Smooth muscle cell of the brain vasculature (primary cell): ENCODE results near the gene CFAP97.
A peak's percentile ranks its signal among the peaks of the same experiment; 100 is the strongest.
"Not testable (repeated sequence)": the region's sequence is repeated elsewhere in the genome, so short reads cannot be mapped to it uniquely, and the experiment has no call there.

Source experiments
- DNase-seq: peaks from one replicate; pipeline ENCODE4 v3.0.0-alpha.2; 2012; ENCODE audit warnings: low read depth, low spot score

Gene CFAP97

DNA sequence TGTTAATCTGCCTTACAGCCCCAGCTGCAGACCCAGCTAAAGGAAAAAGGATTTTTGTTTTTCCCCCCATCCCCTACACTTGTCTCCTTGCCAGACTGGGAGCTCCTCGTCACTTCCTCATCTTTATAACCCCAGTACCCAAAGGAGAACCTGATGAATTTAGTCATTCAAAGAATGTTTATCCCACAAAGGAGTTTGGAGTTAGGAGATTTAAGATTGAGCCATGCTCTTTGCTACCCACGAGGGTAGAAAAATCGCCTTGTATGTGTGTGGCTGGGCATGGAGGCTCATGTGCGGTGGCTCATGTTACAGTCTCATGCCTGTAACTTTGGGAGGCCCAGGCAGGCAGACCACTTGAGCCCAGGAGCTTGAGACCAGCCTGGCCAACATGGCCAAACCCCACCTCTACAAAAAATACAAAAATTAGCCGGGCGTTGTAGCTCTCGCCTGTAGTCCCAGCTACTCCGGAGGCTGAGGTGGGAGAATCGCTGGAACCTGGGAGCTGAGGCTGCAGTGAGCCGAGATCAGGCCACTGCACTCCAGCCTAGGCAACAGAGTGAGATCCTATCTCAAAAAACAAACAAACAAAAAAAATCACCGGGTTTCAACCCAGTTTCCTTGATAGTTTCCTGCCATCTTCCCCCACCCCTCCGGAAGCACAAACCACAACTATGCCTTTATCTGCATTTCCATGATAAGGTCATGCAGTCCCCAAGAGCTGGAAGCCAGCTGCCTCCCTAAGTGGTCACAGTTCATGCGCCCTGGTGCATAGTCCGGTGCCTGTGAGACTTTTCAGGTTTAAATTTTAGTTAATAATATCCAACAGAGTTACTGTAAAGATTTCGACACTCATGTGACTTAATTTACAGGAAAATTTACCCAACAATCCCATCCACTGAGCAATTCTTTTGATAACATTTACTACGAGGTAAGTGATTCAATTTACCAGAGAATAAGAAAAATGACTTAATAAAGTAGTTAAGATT lies 1.5 kb downstream of the CFAP97 start:
- DNase-seq, result no peak

DNA sequence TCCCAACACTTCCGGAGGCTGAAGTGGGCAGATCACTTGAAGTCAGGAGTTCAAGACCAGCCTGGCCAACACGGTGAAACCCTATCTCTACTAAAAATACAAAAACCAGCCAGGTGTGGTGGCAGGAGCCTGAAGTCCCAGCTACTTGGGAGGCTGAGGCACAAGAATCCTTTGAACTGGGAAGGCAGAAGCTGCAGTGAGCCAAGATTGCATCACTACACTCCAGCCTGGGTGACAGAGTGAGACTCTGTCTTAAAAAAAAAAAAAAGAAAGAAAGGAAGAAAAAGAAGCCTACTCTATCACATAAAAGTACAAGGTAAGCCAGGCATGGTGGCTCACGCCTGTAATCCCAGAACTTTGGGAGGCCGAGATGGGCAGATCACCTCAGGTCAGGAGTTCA lies 5.6 kb downstream of the CFAP97 start:
- DNase-seq, result not testable (repeated sequence)

DNA sequence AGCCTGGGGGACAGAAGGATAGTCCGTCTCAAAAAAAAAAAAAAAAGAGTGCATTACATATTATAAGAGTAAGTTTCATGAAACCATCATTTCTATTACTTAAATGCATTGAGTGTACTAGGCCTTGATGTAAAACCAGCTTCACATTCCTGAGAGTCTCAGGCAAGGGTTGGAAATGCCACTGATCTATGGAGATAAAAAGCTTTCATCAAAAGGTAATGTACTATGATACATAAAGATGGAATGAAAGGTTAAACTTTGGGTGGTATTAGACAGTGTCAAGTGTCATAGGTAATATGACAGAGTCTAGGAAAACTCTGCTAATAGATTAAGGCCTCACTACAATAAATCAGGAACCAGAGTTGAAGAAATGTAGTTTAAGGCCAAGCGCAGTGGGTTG lies 7.4 kb downstream of the CFAP97 start:
- DNase-seq, result no peak

DNA sequence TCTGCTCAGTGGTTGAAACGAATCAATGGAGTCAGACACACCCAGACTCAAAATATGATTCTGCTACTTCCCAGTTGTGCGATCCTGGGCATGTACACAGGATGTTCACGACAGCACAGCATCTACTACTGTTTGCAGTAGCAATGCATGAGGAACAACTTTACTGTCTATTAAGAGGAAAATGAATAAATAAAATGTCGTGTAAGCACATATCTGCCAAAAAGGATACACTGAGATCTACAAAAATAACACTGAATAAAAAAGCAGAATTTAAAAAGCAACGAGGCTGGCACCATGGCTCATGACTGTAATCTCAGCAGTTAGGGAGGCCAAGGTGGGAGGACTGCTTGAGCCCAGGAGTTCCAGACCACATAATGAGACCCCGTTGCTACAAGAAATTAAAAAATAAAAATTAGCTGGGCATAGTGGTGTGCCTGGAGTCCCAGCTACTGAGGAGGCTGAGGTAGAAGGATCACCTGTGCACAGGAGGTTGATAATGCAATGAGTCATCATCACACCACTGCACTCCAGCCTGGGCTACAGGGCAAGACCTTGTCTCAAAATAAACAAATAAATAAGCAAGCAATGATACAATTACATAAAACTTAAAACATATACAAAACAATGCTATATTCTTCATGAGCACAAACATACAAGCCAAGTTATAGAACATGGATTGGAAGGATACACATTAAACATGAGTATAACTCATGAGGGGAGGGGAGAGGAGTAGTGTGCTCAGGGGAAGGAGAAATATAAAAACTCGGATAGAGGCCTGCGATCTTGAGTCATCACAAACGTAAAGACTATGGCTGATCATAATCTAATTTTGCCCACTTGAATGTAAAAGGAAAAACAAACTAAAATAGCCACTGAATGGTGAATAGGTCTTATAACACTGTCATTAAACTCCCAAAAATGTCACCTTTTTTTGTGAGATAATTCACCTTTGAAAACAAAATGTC lies 8.6 kb downstream of the CFAP97 start:
- DNase-seq, result no peak

DNA sequence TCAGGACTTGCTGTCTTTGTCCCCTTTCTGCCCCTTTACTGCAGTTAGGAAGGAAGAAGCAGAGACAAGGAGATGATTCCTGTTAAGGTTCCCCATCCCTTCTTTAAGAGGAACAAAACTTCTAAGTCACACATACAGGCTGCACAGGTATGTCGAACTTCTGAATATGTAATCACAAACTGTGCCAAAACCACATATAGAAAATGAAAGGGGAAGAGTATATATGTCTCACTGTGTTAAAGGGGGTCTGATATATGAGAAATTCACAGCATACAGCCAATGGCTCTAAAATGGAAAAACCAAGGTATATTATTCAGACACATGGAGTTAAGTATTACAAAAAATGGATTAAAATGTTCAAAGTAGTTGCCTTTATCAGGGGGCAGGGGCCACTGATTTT lies 11.7 kb downstream of the CFAP97 start:
- no peak for DNase-seq

DNA sequence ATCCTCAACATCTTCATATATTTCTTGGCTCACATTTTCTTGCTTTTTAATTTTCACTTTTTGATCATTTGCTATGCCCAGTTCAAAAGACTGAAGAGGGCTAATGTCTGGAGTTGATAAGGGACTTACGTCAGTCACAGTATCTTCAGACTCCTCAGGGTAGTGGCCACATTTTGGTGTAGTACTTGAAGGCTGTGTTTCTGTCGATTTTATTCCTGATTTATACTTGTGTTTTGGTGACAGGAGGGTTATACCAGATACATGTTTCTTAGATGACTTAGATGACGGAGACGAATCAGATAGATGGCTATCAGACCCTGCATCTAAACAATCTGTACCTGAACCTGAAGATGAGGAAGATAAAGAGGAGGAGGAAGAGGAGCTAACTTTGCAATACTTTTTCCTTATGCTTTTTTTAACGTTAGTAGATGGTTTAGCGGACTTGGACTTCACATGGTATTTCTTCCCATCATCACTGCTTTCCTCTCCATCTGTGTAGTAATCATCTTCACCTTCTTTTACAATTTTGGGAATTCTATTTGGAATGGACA lies 13.4 kb downstream of the CFAP97 start:
- no peak for DNase-seq

DNA sequence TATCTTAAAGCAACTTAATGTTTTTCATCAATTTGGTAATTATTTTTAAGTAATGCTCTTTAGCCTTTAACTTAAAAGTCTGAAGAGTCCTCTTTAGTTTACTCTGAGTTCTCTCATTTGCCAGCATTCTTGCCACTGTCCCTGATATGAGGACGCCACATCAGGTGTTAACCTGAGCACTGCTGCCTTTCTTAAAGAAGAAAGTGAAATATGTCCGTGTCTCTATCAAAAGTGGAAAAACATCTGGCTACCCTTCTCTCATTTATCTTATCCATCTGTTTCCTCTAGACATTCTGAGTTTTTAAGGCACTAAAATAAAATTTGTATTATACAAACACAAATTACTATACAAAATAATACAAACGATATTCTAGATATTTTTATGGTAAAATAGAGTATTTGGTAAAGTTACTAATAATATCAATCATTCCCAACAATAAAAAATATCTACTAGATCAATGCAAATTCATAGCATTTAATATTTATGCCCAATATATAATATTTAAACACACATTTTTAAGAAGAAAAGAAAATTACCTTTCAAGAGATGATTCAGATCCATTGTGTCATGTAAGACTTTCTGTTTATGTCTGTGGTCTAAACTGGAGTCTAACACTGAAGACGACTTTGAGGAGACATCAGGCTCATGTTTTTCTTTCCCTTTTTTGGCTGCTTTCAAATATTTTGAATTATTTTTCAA lies 14.0 kb downstream of the CFAP97 start:
- no peak for DNase-seq

DNA sequence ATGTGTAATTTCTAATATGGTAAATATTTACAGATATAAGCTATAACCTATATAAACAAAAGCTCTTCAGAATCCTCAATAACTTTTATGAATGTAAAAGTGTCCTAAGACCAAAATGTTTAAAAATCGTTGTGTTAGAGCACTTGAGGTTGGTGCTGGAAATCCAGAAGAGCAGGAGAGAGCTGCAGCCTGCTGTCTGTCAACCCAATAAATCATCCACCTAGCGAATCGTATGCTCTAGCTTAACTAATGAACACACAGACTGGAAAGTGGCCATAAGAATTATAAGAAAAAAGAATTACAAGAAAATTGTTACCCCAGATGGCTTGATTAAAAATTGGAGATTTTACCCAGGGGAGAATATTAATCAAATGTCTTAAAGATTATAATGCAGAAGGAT lies 17.0 kb downstream of the CFAP97 start:
- DNase-seq, result no peak

DNA sequence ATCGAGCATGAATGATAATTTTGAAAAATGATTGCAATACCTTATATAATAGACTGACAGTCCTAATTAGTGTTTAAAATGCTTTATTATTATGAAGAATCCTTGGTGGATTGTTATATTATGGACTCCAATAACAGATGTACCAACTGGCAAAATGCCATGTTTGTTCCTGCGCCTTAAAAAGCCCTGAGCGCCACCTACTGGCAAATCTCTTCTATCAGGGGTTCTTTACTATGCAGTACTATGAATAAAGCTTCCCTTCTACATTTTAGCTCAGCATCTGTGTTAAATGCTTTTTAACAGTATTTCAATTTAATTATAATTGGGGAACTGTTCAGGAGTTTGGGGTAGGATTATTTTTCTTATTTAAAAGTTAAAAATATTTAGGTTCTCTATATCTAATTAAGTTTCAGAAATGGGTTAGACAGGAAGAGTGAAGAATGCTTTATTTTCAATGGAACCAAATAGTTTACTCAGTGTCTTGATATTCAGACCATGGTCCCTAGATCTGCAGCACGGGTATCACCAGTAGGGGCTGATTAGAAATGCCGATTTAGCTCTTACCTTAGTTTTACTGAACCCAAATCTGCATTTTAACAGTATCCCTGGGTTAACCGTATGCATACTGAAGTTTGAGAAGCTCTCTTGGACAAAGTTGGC lies 20.0 kb downstream of the CFAP97 start:
- peak; percentile 88 for DNase-seq

DNA sequence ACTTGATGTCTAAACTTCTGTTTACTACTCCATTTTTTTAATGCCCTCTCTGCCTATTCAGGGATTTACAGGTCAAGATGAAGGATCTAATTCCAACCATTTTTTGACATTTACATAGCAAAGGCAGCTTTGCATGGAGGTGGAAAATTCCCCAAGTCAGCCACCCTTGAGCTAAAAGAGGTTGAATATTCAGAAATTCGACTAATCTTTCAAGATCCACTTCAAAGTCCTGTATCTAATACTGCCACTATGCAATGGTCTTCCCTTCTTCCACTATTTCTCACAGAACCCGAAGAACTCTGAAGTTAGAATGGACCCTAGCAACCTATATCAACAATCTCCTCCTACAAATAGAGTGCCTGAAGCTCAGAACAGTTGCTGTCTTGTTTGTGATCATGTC lies 21.6 kb downstream of the CFAP97 start:
- DNase-seq, result no peak

DNA sequence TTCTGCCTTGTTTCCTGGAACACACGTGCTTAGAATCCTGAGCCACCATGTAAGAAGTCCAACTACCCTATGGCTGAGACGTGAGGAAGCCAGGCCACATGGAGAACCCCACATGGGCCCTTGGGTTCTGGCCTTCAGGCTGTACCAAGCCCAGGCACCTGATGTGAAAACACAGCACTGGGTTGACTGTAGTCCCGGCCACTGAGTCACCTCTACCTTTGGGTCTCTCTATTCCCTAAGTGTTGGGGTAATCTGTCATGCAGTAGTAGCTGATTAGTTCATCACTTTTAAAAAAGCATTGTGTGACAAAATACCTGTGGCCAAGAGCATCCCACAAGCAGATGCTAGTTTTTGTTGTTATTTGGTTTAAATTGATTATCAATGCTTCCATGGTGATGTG lies 24.3 kb downstream of the CFAP97 start:
- no peak for DNase-seq

DNA sequence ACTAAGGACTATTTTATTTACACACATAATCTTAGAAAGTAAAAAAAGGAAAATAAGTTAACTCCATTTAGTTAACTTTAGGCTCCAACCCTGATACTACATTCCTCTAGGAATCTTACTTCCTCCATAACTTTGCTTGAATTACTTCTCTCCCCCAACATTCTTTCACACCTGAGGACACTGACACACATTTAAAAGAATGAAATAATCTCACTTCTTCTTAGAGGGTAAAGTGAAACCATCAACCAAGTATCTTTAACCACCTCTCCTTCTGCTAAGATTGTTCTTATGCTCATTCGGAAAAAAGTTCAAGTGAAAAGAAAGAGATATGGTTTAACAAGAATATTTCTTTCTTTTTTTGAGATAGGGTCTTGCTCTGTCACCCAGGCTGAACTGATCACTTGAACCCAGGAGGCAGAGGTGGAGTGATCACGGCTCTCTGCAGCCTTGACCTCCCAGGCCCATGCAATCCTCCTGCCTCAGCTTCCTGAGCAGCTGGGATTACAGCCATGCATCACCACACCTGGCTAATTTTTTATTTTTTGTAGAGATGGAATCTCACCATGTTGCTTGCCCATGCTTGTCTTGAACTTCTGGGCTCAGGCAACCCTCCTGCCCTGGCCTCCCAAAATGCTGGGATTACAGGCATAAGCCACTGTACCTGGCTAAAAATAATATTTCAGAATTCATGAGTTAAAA lies 32.3 kb downstream of the CFAP97 start:
- no peak for DNase-seq

DNA sequence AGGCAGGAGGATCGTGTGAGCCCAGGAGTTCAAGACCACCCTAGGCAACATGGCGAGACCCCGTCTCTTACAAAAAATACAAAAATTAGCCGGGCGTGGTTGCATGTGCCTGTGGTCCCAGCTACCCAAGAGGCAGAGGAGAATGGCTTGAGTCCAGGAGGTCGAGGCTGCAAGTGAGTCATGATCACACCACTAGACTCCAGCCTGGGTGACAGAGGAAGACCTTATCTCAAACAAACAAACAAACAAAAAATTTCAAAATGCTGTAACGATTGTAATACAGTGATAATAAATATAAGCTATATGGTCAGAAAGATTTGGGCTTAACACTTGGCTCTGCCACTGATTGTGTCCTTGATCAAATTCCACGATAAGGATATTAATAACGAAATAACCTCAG lies 36.6 kb downstream of the CFAP97 start:
- DNase-seq, result no peak

DNA sequence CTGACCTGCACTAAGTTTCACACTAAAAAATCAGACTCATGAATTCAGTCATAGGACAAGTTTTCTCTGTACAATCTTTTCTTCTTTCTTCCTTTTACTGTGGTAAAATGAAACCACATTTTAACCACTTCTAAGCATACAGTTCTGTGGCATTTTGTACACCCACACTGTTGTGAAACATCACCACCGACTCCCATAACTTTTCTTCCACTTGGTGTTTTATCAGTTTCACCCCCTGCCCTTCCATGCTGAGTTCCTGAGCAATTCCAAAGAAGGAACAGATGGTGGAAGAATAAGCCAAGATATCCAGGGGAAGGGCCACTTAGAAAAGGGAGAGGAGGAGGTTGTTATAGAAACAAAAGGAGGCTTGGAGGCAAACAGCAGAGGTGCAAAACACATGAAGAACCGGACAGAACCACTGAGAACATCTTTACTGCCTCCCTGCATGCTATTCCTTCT lies 38.2 kb downstream of the CFAP97 start:
- DNase-seq, result no peak

DNA sequence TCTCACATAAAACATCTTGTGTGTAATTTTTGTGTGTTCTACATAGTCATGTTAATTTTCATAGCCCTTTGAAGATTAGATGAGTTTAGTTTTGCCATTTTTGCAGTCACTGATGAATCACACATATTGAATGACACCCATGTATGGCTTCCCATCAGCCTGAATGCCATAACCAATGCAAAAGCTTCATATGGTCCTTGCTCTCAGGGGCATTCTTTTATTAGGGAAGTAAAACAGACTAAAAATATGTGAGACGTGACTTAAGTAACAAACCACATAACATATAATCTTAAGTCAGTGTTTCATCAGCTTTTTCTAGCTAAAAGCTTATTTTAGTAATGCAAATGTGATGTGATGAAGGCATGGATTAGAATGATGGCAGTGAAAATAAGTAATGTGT lies 52.5 kb downstream of the CFAP97 start:
- no peak for DNase-seq

DNA sequence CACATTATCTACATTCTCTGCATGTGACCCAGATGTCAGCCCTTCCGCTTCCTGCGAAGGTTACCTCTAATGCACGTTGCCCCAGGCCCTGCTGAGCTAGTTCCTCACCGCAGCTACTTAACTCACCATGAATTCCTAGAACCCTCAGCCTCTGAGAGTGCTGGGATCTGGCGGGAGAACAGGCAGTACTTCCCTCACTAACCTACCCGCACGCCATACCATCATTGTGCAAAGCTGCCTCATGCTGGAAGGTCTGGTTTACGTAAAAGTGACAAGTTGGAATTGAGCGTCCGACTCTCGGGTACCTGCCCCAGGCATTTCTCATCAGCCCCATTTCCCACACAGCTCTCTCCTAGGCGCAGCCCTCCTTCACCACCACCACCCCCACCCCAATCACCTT lies 54.4 kb downstream of the CFAP97 start:
- DNase-seq, result no peak

DNA sequence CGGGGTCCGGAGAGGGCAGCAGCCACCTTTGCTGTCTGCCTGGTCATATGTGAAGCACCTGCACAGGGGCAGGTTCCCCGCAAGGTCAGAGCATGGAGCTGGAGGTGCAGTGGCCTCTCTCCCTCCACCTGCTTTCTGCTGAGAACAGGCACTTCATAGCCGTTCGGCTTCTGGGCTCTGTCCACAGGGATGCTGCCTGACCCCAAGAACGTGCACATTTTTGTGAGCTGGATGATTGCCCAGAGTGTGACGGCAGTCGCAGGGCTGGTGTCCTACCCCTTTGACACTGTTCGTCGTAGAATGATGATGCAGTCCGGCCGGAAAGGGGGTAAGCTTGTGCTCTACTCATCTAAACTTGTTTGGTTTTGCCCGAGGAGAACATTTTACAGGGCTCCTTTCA lies 58.2 kb downstream of the CFAP97 start:
- no peak for DNase-seq

DNA sequence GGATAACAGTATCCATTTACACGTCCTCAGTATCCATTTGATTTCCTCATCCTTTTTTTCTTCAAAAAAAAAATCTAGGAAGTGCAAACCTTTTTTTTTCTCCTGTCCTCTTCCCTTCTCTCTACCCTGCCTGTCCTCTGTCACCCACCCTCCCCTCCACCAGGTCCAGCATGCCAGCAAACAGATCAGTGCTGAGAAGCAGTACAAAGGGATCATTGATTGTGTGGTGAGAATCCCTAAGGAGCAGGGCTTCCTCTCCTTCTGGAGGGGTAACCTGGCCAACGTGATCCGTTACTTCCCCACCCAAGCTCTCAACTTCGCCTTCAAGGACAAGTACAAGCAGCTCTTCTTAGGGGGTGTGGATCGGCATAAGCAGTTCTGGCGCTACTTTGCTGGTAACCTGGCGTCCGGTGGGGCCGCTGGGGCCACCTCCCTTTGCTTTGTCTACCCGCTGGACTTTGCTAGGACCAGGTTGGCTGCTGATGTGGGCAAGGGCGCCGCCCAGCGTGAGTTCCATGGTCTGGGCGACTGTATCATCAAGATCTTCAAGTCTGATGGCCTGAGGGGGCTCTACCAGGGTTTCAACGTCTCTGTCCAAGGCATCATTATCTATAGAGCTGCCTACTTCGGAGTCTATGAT lies 59.1 kb downstream of the CFAP97 start:
- DNase-seq, result no peak

DNA sequence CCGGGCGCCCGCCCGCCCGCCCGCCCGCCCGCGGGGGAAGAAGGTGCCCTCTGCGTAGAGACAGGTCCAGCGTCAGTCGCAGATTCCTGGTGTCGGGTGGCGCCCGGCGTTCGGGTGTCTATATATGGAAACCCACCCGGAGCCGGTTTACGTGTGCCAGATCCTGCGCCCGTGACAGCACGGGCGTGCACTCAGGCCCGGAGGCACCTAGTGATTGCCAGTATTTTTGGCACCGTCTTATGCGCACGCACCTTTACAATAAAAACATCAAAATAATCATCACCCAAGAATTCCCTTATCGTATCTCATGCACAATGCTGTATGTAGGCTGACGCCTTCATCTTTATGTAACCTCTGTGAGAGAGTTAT lies 60.2 kb downstream of the CFAP97 start:
- DNase-seq, result no peak
